WI38 (cell line): ENCODE results near the gene MASTL.

Experiments used
- H3K4me3 ChIP-seq: 2 replicates; pipeline ENCODE4 v1.5.1; 2011; ENCODE audit warnings: low read depth, mild to moderate bottlenecking, control low read depth, low read length
- CTCF ChIP-seq: IDR thresholded peaks from 2 replicates; pipeline ENCODE4 v1.5.1; 2012; ENCODE audit warnings: low read depth, mild to moderate bottlenecking, control low read depth, low read length

MASTL gene

GRCh38 chr10:27188259-27188658 lies 33.1 kb downstream of the MASTL start:
- no peak overlapping the region for H3K4me3 ChIP-seq
- no peak for TF ChIP-seq CTCF

- no peak overlapping the region for H3K4me3 ChIP-seq
- TF ChIP-seq CTCF = no peak
Observed at GRCh38 chr10:27188897-27189296, 33.7 kb downstream of the MASTL start.

- H3K4me3 ChIP-seq = no peak overlapping the region
- TF ChIP-seq CTCF = no peak
Observed at GRCh38 chr10:27190508-27190907, 35.4 kb downstream of the MASTL start.

GRCh38 chr10:27192284-27192683 lies 37.1 kb downstream of the MASTL start:
- H3K4me3 ChIP-seq = no peak overlapping the region
- TF ChIP-seq CTCF = no peak

- no peak overlapping the region for H3K4me3 ChIP-seq
- TF ChIP-seq CTCF = no peak
Observed at GRCh38 chr10:27197980-27198620, 42.9 kb downstream of the MASTL start.

GRCh38 chr10:27203806-27204205 lies 48.7 kb downstream of the MASTL start:
- H3K4me3 ChIP-seq = no peak overlapping the region
- TF ChIP-seq CTCF = no peak

GRCh38 chr10:27207350-27207749 lies 52.2 kb downstream of the MASTL start:
- no peak for TF ChIP-seq CTCF

More at GRCh38 chr10:27207350-27207749, 52.2 kb downstream of the MASTL start:
- H3K4me3 ChIP-seq = no peak overlapping the region
